ENCODE measurements around the gene ATAD3C. TPM values are rescaled to one million over a fixed set of nuclear protein-coding genes. Genes with fewer than 3 reads are reported as not detected.

Gene ATAD3C
- total RNA-seq, 4 donors from 2014 or later, result 0.47 to 1.1 (median 0.94) TPM; not detected in 1

- H3K4me1 ChIP-seq, result peaks cover 0 to 39% (median 8%) of the 10 kb centered on the region in 3 donors
- H3K27me3 ChIP-seq, result no peaks in the 10 kb centered on the region
- no peak for TF ChIP-seq EP300 (IDR thresholded peaks at IDR 0.05)
- TF ChIP-seq POLR2A (IDR thresholded peaks at IDR 0.05), result no peak
- TF ChIP-seq, protein P1, sequence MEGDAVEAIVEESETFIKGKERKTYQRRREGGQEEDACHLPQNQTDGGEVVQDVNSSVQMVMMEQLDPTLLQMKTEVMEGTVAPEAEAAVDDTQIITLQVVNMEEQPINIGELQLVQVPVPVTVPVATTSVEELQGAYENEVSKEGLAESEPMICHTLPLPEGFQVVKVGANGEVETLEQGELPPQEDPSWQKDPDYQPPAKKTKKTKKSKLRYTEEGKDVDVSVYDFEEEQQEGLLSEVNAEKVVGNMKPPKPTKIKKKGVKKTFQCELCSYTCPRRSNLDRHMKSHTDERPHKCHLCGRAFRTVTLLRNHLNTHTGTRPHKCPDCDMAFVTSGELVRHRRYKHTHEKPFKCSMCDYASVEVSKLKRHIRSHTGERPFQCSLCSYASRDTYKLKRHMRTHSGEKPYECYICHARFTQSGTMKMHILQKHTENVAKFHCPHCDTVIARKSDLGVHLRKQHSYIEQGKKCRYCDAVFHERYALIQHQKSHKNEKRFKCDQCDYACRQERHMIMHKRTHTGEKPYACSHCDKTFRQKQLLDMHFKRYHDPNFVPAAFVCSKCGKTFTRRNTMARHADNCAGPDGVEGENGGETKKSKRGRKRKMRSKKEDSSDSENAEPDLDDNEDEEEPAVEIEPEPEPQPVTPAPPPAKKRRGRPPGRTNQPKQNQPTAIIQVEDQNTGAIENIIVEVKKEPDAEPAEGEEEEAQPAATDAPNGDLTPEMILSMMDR (IDR thresholded peaks at IDR 0.05), result no peak
- no peak for TF ChIP-seq POLR2AphosphoS5 (IDR thresholded peaks at IDR 0.05)
- peak within 1 kb of the TSS; percentile 28 to 57 for H3K4me3 ChIP-seq
- WGBS, 2 donors (ENCODE audit: low coverage in 1 of 2), result 90% methylated on average over 2 of the region's 18 CpGs; no CpG with 5 or more reads in 1 of the 2 donors
- H3K9me3 ChIP-seq, result no peaks in the 10 kb centered on the region
- ATAC-seq, result no peak
- no peaks in the 10 kb centered on the region for H3K36me3 ChIP-seq
- H3K27ac ChIP-seq, result peak within 1 kb of the TSS in 3 of 4 donors; percentile 54 to 81 (median 76)
Measured at GRCh38 chr1:1421147-1421906, 28.2 kb upstream of the ATAD3C start, which contains the start of gene ANKRD65. Gene ANKRD65, minus strand, starts transcription at chr1:1421276. Its CDS starts 271 bp downstream, at chr1:1421005.

GRCh38 chr1:1421907-1422464, 27.5 kb upstream of the ATAD3C start:
- Histone ChIP-seq H3K4me3 (no peak overlapping the region), H3K36me3 (no peaks in the 10 kb centered on the region), H3K4me1 (peaks cover 0 to 46% (median 8%) of the 10 kb centered on the region in 3 donors), H3K27me3 (no peaks in the 10 kb centered on the region), H3K9me3 (no peaks in the 10 kb centered on the region), H3K27ac (peak overlapping the region in 2 of 4 donors; percentile 54 to 76)
- 65% methylated on average over 3 of the region's 7 CpGs; no CpG with 5 or more reads in 1 of the 2 donors for WGBS, 2 donors (ENCODE audit: low coverage in 1 of 2)
- TF ChIP-seq, protein P1 (IDR thresholded peaks at IDR 0.05), result no peak
- TF ChIP-seq POLR2A (IDR thresholded peaks at IDR 0.05) (no peak), POLR2AphosphoS5 (IDR thresholded peaks at IDR 0.05) (no peak), EP300 (IDR thresholded peaks at IDR 0.05) (no peak)
- no peak for ATAC-seq

- H3K27ac ChIP-seq, result peak overlapping the region in 2 of 4 donors; percentile 31 to 76
- no peak overlapping the region for H3K4me3 ChIP-seq
- TF ChIP-seq EP300 (IDR thresholded peaks at IDR 0.05) (no peak), POLR2A (IDR thresholded peaks at IDR 0.05) (no peak), POLR2AphosphoS5 (IDR thresholded peaks at IDR 0.05) (no peak)
- TF ChIP-seq, protein P1 (IDR thresholded peaks at IDR 0.05), result no peak
- no peaks in the 10 kb centered on the region for H3K27me3 ChIP-seq
- no peaks in the 10 kb centered on the region for H3K9me3 ChIP-seq
- H3K4me1 ChIP-seq, result peaks cover 0 to 52% (median 8%) of the 10 kb centered on the region in 3 donors
- WGBS, 2 donors (ENCODE audit: low coverage in 1 of 2), result 45 to 53% methylated on average over 7 to 15 of the region's 29 CpGs
- H3K36me3 ChIP-seq, result no peaks in the 10 kb centered on the region
- ATAC-seq, result no peak
Measured at GRCh38 chr1:1422465-1423244, 26.8 kb upstream of the ATAD3C start.

GRCh38 chr1:1423245-1423597, 26.3 kb upstream of the ATAD3C start:
- 90% methylated on average over 3 to 7 of the region's 7 CpGs for WGBS, 2 donors (ENCODE audit: low coverage in 1 of 2)
- Histone ChIP-seq H3K27ac (peak overlapping the region in 2 of 4 donors; percentile 31 to 76), H3K4me1 (peaks cover 0 to 56% (median 8%) of the 10 kb centered on the region in 3 donors), H3K9me3 (no peaks in the 10 kb centered on the region), H3K27me3 (no peaks in the 10 kb centered on the region), H3K4me3 (no peak overlapping the region), H3K36me3 (no peaks in the 10 kb centered on the region)
- no peak for TF ChIP-seq EP300 (IDR thresholded peaks at IDR 0.05)
- no peak for TF ChIP-seq POLR2A (IDR thresholded peaks at IDR 0.05)
- no peak for TF ChIP-seq POLR2AphosphoS5 (IDR thresholded peaks at IDR 0.05)
- TF ChIP-seq, protein P1 (IDR thresholded peaks at IDR 0.05), result no peak
- ATAC-seq, result no peak

All from gastroesophageal sphincter (tissue), 4 donors.